Measurements from ENCODE around the gene ZNHIT1.

The ZNHIT1 gene

GRCh38 chr7:101226721-101227120 is 8.8 kb downstream of the ZNHIT1 start:
- TF ChIP-seq, protein P1, sequence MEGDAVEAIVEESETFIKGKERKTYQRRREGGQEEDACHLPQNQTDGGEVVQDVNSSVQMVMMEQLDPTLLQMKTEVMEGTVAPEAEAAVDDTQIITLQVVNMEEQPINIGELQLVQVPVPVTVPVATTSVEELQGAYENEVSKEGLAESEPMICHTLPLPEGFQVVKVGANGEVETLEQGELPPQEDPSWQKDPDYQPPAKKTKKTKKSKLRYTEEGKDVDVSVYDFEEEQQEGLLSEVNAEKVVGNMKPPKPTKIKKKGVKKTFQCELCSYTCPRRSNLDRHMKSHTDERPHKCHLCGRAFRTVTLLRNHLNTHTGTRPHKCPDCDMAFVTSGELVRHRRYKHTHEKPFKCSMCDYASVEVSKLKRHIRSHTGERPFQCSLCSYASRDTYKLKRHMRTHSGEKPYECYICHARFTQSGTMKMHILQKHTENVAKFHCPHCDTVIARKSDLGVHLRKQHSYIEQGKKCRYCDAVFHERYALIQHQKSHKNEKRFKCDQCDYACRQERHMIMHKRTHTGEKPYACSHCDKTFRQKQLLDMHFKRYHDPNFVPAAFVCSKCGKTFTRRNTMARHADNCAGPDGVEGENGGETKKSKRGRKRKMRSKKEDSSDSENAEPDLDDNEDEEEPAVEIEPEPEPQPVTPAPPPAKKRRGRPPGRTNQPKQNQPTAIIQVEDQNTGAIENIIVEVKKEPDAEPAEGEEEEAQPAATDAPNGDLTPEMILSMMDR (IDR thresholded peaks at IDR 0.05; ENCODE audit: insufficient read depth, low read depth, low read length, missing control alignments): no peak
- no peak for DNase-seq (ENCODE audit: low read depth)
- no peak overlapping the region for H3K4me3 ChIP-seq (ENCODE audit: low read length)

DNA sequence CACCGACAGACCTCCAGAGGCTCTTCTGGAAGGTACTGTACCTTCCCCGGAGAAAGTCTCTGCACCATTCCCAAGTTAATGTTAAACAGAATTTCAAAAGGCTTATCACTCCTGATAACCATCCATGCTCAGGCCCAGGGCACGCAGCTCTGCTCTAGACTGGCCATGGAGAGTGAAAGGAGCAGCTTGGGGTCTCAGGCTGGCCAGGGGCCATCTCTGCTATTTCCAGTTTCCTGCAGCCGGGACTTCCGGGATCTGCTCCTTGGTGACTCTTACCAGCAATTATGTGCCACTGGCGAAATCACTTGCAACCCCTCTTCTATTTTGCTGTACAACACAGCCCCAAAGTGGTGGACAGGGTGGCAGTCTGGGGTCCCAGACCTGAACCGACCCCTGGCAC is 13.7 kb downstream of the ZNHIT1 start:
- DNase-seq (ENCODE audit: low read depth): no peak
- H3K4me3 ChIP-seq (ENCODE audit: low read length): peak overlapping the region; percentile 46
- TF ChIP-seq, protein P1 (IDR thresholded peaks at IDR 0.05; ENCODE audit: insufficient read depth, low read depth, low read length, missing control alignments): no peak

DNA sequence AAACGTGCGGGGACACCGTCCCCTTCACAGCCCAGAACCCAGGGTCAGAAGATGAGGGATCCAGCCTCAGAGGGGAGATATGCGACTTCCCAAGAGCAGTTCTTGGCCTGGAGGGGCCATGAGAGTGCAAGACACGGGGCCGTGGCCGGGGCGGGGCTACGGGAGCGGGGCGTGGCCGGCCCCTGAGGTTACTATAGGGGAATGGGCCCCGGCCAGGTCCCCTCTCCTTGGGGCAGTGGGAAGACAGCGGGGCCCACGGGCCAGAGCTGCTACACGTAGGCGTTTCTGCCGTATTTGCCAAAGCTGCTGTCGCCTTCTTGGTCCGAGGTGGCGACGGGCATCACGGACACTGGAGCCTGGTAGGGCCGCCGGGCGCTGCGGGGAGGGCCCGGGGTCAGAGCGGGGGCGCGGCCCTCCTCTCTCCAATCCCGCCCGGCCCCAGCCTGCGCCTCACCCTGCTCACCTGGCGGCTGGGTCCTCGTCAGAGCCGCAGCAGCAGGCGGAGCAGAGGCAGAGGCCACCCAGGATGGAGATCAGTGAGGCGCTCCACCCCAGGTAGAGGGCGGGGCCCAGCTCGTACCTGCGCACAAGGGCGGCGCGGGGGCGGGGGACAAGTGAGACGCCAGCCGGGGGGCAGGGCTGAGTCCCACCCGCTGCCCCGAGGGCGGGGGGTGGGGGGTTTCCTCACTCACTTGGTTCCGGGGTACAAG is 14.3 kb downstream of the ZNHIT1 start:
- TF ChIP-seq, protein P1 (IDR thresholded peaks at IDR 0.05; ENCODE audit: insufficient read depth, low read depth, low read length, missing control alignments): no peak
- peak overlapping the region; percentile 46 for H3K4me3 ChIP-seq (ENCODE audit: low read length)

DNA sequence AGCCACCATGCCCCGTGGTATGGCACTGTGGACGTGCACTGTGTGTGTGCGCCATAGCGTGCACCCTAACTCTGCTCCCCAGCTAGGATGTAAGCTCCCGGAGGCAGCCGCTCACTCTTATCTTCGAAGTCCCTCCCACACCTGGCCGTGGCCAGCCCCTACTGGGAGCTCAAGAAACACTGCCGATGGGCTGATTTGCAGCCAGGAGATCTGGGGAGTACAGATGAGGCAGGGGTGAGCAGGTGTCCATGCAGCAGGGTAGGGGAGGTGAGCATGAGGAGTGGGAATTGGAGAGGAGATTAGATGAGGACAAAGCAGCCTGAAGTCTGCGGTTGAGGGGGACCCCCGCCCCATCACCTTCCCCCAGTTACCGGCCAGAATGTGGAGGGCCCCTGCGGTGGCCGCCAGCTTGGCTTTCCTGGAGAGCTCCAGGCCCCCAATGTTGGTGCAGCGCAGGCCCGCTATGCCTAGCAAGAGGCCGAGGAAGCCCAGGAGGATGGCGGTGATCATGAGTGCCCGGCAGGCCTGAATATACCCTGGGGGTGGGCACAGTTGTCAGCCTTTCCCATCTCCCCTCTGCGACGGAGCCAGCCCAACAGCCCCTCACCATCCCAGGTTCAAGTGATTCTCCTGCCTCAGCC is 16.1 kb downstream of the ZNHIT1 start:
- H3K4me3 ChIP-seq (ENCODE audit: low read length): no peak overlapping the region
- TF ChIP-seq, protein P1 (IDR thresholded peaks at IDR 0.05; ENCODE audit: insufficient read depth, low read depth, low read length, missing control alignments): no peak
- DNase-seq (ENCODE audit: low read depth): no peak

More for the DNA sequence above, 14.3 kb downstream of the ZNHIT1 start:
- DNase-seq (ENCODE audit: low read depth): peak; percentile 82

GRCh38 chr7:101234636-101235035 is 16.7 kb downstream of the ZNHIT1 start:
- H3K4me3 ChIP-seq (ENCODE audit: low read length): no peak overlapping the region
- no peak for DNase-seq (ENCODE audit: low read depth)
- TF ChIP-seq, protein P1 (IDR thresholded peaks at IDR 0.05; ENCODE audit: insufficient read depth, low read depth, low read length, missing control alignments): no peak

GRCh38 chr7:101235050-101235449 is 17.1 kb downstream of the ZNHIT1 start:
- TF ChIP-seq, protein P1 (IDR thresholded peaks at IDR 0.05; ENCODE audit: insufficient read depth, low read depth, low read length, missing control alignments): peak; percentile 25
- H3K4me3 ChIP-seq (ENCODE audit: low read length): no peak overlapping the region
- DNase-seq (ENCODE audit: low read depth): no peak
